PC-9 (cell line): ENCODE data around the gene C17orf107. TPM values are rescaled to one million over a fixed set of nuclear protein-coding genes. Genes with fewer than 3 reads are reported as not detected.

Experiments
- BruUV-seq: library from RNA; stranded (reverse); fragments of 400-500 nt; replicated peaks from 2 replicates; lab custom pipeline; 2021; lab: Mats Ljungman, UMichigan
- CTCF ChIA-PET: fragments of 300-600 bp; sonication (Branson Sonifier 250); formaldehyde crosslinking; loops from one replicate; lab custom pipeline; 2022; ENCODE audit warnings: antibody characterized with exemption; lab: Charles Lee
- POLR2A ChIA-PET: fragments of 300-600 bp; sonication (Branson Sonifier 250); formaldehyde crosslinking; loops from one replicate; lab custom pipeline; 2022; ENCODE audit warnings: antibody characterized with exemption; ENCODE audit not compliant: unreplicated experiment; lab: Charles Lee
- DNase-seq, 2 experiments: peaks; one replicate each; pipeline versions ENCODE4 v3.0.0 to v3.0.0-alpha.2; 2015 to 2022; ENCODE audit warnings: mixed read lengths in 1 of 2
- H2AFZ ChIP-seq: fragments of 200-600 bp; sonication (generic); 2 replicates; pipeline ENCODE4 v1.8.1; 2017; ENCODE audit warnings: antibody characterized with exemption
- H3F3A ChIP-seq: fragments of 200-600 bp; sonication (generic); 2 replicates; pipeline ENCODE4 v1.8.1; 2017; ENCODE audit warnings: antibody characterized with exemption, mild to moderate bottlenecking, low read depth; ENCODE audit not compliant: insufficient read depth
- H3K27ac ChIP-seq: fragments of 200-600 bp; sonication (generic); 2 replicates; pipeline ENCODE4 v1.6.1; 2016; ENCODE audit warnings: mixed run types
- H3K27me3 ChIP-seq: fragments of 200-600 bp; sonication (generic); 2 replicates; pipeline ENCODE4 v1.6.1; 2016; ENCODE audit warnings: low read depth, mixed run types; ENCODE audit not compliant: insufficient read depth
- H3K36me3 ChIP-seq: fragments of 200-600 bp; sonication (generic); 2 replicates; pipeline ENCODE4 v1.6.1; 2016; ENCODE audit warnings: low read depth, mixed run types
- H3K4me1 ChIP-seq: fragments of 200-600 bp; sonication (generic); replicated peaks from 2 replicates; pipeline ENCODE4 v1.6.1; 2016; ENCODE audit warnings: mixed run types; ENCODE audit not compliant: insufficient read depth
- H3K4me2 ChIP-seq: fragments of 200-600 bp; sonication (generic); 2 replicates; pipeline ENCODE4 v1.6.1; 2017; ENCODE audit warnings: mixed run types
- H3K4me3 ChIP-seq: fragments of 200-600 bp; sonication (generic); 2 replicates; pipeline ENCODE4 v1.6.1; 2016; ENCODE audit warnings: mixed run types
- H3K79me2 ChIP-seq: fragments of 200-600 bp; sonication (generic); 2 replicates; pipeline ENCODE4 v1.6.1; 2017; ENCODE audit warnings: low read depth, mixed run types
- H3K9me2 ChIP-seq: fragments of 200-600 bp; sonication (generic); 2 replicates; pipeline ENCODE4 v1.8.1; 2017; ENCODE audit warnings: mild to moderate bottlenecking; ENCODE audit not compliant: insufficient read depth
- H3K9me3 ChIP-seq: fragments of 200-600 bp; sonication (generic); 2 replicates; pipeline ENCODE4 v1.8.1; 2016; ENCODE audit warnings: low read depth; ENCODE audit not compliant: insufficient read depth
- H4K20me1 ChIP-seq: fragments of 200-600 bp; sonication (generic); 2 replicates; pipeline ENCODE4 v1.8.1; 2017; ENCODE audit not compliant: insufficient read depth
- CTCF ChIP-seq: fragments of 200-600 bp; sonication (generic); conservative IDR thresholded peaks from 2 replicates; pipeline ENCODE4 v1.6.1; 2017; ENCODE audit warnings: mixed run types, antibody characterized with exemption, mild to moderate bottlenecking, moderate library complexity
- EZH2 ChIP-seq: fragments of 200-600 bp; sonication (generic); IDR thresholded peaks from 2 replicates; pipeline ENCODE4 v1.8.0; 2017; ENCODE audit warnings: antibody characterized with exemption, low read depth
- intact Hi-C: fragments of 100-400 bp; cut with micrococcal nuclease; formaldehyde crosslinking; loops from one replicate; pipeline ENCODE4 v1.10.0; 2022; ENCODE audit not compliant: unreplicated experiment
- total RNA-seq: library from RNA; stranded (reverse); gene quantifications from 2 replicates; pipeline ENCODE4 v1.2.3, GENCODE V29; 2021

The C17orf107 gene
- total RNA-seq, 1 experiment from 2014 or later, result 3.1 TPM

DNA sequence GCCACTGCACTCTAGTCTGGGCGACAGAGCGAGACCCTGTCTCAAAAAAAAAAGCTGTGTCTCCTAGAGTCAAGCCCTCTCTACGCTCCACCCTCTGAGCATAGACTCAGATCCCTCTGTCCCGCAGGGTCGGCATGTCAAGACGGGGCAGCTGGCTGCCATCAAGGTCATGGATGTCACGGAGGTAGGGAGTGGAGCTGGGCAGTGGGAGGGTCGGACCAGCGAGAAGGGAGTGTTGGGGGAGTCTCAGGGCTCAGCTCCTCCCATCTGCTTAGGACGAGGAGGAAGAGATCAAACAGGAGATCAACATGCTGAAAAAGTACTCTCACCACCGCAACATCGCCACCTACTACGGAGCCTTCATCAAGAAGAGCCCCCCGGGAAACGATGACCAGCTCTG is 18.5 kb upstream of the C17orf107 start:
- BruUV-seq, result no TSS peak
- Histone ChIP-seq H3K9me3 (no peaks in the 10 kb centered on the region), H3K9me2 (no peaks in the 10 kb centered on the region), H3K27ac (no peak overlapping the region), H2AFZ (no peak overlapping the region), H3K27me3 (no peaks in the 10 kb centered on the region), H3K79me2 (no peaks in the 10 kb centered on the region), H3K36me3 (0 out of 2 replicates have a peak, but pooled peaks cover 3% of the 10 kb centered on the region), H3K4me1 (no peaks in the 10 kb centered on the region), H3F3A (peaks cover 7% of the 10 kb centered on the region; the same call in 1 of the 2 replicates), H3K4me2 (no peak overlapping the region), H4K20me1 (peaks cover 14% of the 10 kb centered on the region), H3K4me3 (no peak overlapping the region)
- POLR2A ChIA-PET, result no interaction called here
- CTCF ChIA-PET, result no interaction called here
- intact Hi-C loops, result loop anchor here (2.0 to 5.0 kb wide), 2 partner anchors 46 to 74 kb away; partner anchors contain the start of gene PLD2
- DNase-seq, result no peak
- TF ChIP-seq CTCF, result no peak
- TF ChIP-seq EZH2, result no peak

- Histone ChIP-seq H4K20me1 (peaks cover 8% of the 10 kb centered on the region), H3K4me1 (no peaks in the 10 kb centered on the region), H3K9me3 (no peaks in the 10 kb centered on the region), H3K36me3 (0 out of 2 replicates have a peak, but pooled peaks cover 3% of the 10 kb centered on the region), H3K4me2 (no peak overlapping the region), H3K79me2 (no peaks in the 10 kb centered on the region), H3K27ac (no peak overlapping the region), H2AFZ (no peak overlapping the region), H3K9me2 (no peaks in the 10 kb centered on the region), H3K27me3 (no peaks in the 10 kb centered on the region), H3K4me3 (no peak overlapping the region), H3F3A (peaks cover 17% of the 10 kb centered on the region; the same call in 1 of the 2 replicates)
- BruUV-seq, result no TSS peak
- POLR2A ChIA-PET, result no interaction called here
- DNase-seq, result peak; percentile 60 to 76
- CTCF ChIA-PET, result interaction anchor here (0.6 kb wide), 1 partner anchor 34 kb away, joined by 4 read pairs; no protein-coding TSS in a partner anchor
- TF ChIP-seq EZH2, result no peak
- TF ChIP-seq CTCF, result peak; percentile 92
- intact Hi-C loops, result loop anchor here (1.0 to 5.0 kb wide), 5 partner anchors 47 to 172 kb away; partner anchors contain the start of genes ARRB2, MED11 and PLD2
Measured at GRCh38 chr17:4881761-4882555, 17.4 kb upstream of the C17orf107 start.

GRCh38 chr17:4884489-4884888 is 14.8 kb upstream of the C17orf107 start:
- Histone ChIP-seq H3K4me2 (no peak overlapping the region), H3F3A (peaks cover 31% of the 10 kb centered on the region; the same call in 1 of the 2 replicates), H3K4me1 (no peaks in the 10 kb centered on the region), H3K9me2 (no peaks in the 10 kb centered on the region), H4K20me1 (peaks cover 10% of the 10 kb centered on the region), H3K27ac (no peak overlapping the region), H3K4me3 (no peak overlapping the region), H3K9me3 (no peaks in the 10 kb centered on the region), H3K27me3 (no peaks in the 10 kb centered on the region), H3K79me2 (no peaks in the 10 kb centered on the region), H3K36me3 (0 out of 2 replicates have a peak, but pooled peaks cover 3% of the 10 kb centered on the region), H2AFZ (no peak overlapping the region)
- POLR2A ChIA-PET, result interaction anchor here (0.6 kb wide), 1 partner anchor 38 kb away, joined by 5 read pairs; no protein-coding TSS in a partner anchor
- TF ChIP-seq EZH2 (no peak), CTCF (no peak)
- no peak for DNase-seq
- CTCF ChIA-PET, result no interaction called here
- intact Hi-C loops, result loop anchor here (5.0 kb wide), 1 partner anchor 77 kb away; the partner anchor contains the start of gene PLD2
- BruUV-seq, result no TSS peak
